SK-N-MC (cell line): ENCODE data around the gene CDCA3.

Experiments used
- EZH2 ChIP-seq: fragments of 200-600 bp; sonication (generic); IDR thresholded peaks from one replicate; pipeline ENCODE4 v1.6.1; 2017; ENCODE audit warnings: antibody characterized with exemption
- POLR2AphosphoS5 ChIP-seq: IDR thresholded peaks from 2 replicates; pipeline ENCODE4 v1.6.1; 2012; ENCODE audit warnings: mild to moderate bottlenecking, low read depth, low read length, borderline replicate concordance

DNA sequence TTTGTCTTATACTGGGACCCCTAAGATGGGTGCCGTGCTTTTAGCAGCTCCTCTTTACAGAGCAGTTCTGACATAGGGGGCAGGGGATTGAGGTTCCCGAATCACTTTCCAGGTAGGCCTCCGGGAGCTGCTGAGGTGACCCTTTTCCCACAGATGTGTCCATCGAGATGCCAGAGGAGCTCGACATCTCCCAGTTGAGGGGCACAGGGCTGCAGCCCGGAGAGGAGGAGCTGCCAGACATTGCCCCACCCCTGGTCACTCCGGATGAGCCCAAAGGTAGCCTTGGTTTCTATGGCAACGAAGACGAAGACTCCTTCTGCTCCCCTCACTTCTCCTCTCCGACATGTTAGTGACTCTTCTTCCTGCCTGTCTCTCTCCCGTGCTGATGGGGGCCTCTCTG is 11.9 kb upstream of the CDCA3 start:
- TF ChIP-seq EZH2: no peak
- no peak for TF ChIP-seq POLR2AphosphoS5
